Lower leg skin (tissue), 3 donors: ENCODE measurements around the gene CREB5.

Experiments used
- CTCF ChIP-seq, 3 donors: fragments of 450-650 bp; IDR thresholded peaks; one replicate each; pipeline ENCODE4 v1.5.1; 2016; ENCODE audit warnings: antibody characterized with exemption in 3 of 3, mild to moderate bottlenecking in 3 of 3, moderate library complexity in 2 of 3
- POLR2A ChIP-seq, 2 donors: fragments of 450-650 bp; IDR thresholded peaks; one replicate each; pipeline ENCODE4 v1.6.1; 2016 to 2017; ENCODE audit warnings: antibody characterized with exemption in 2 of 2, mild to moderate bottlenecking in 1 of 2, moderate library complexity in 1 of 2

- TF ChIP-seq CTCF (IDR thresholded peaks at IDR 0.05) (no peak), POLR2A (IDR thresholded peaks at IDR 0.05) (no peak)
These were observed 43.7 kb downstream of the CREB5 start for GRCh38 chr7:28456044-28456443.
